KMS-11 (cell line): Measurements from ENCODE around the gene PRRC2B.
"Not testable (repeated sequence)": the region's sequence is repeated elsewhere in the genome, so short reads cannot be mapped to it uniquely, and the experiment has no call there.

Source experiments
- H2AFZ ChIP-seq: fragments of 200-600 bp; sonication (generic); 2 replicates; pipeline ENCODE4 v1.6.1; 2016; ENCODE audit warnings: antibody characterized with exemption, mixed run types, low read depth
- H3K27ac ChIP-seq: fragments of 200-600 bp; sonication (generic); 2 replicates; pipeline ENCODE4 v1.6.1; 2016; ENCODE audit warnings: mild to moderate bottlenecking, mixed run types
- H3K27me3 ChIP-seq: fragments of 200-600 bp; sonication (generic); 2 replicates; pipeline ENCODE4 v1.6.1; 2017; ENCODE audit warnings: mild to moderate bottlenecking, low read depth, mixed run types, moderate library complexity; ENCODE audit not compliant: insufficient read depth
- H3K36me3 ChIP-seq: fragments of 200-600 bp; sonication (generic); 2 replicates; pipeline ENCODE4 v1.6.1; 2017; ENCODE audit warnings: mild to moderate bottlenecking, mixed run types; ENCODE audit not compliant: insufficient read depth
- H3K4me1 ChIP-seq: fragments of 200-600 bp; sonication (generic); 2 replicates; pipeline ENCODE4 v1.6.1; 2016; ENCODE audit warnings: mild to moderate bottlenecking, low read depth, mixed run types; ENCODE audit not compliant: poor library complexity, severe bottlenecking
- H3K4me2 ChIP-seq: fragments of 200-600 bp; sonication (generic); 2 replicates; pipeline ENCODE4 v1.7.0; 2016; ENCODE audit warnings: mild to moderate bottlenecking, mixed run types
- H3K4me3 ChIP-seq: fragments of 200-600 bp; sonication (generic); IDR thresholded peaks from 2 replicates; pipeline ENCODE4 v1.6.1; 2017; ENCODE audit warnings: low read depth, low read length, mixed read lengths; ENCODE audit not compliant: insufficient read depth
- H3K79me2 ChIP-seq: fragments of 200-600 bp; sonication (generic); 2 replicates; pipeline ENCODE4 v1.6.1; 2016; ENCODE audit warnings: low read depth, mixed run types; ENCODE audit not compliant: insufficient read depth
- H3K9ac ChIP-seq: fragments of 200-600 bp; sonication (generic); 2 replicates; pipeline ENCODE4 v1.6.1; 2016; ENCODE audit warnings: mild to moderate bottlenecking, mixed run types
- H4K20me1 ChIP-seq: fragments of 200-600 bp; sonication (generic); 2 replicates; pipeline ENCODE4 v1.6.1; 2016; ENCODE audit warnings: mild to moderate bottlenecking, mixed run types; ENCODE audit not compliant: insufficient read depth
- TF ChIP-seq, protein P1 (sequence below): fragments of 200-600 bp; sonication (generic); conservative IDR thresholded peaks from 2 replicates; pipeline ENCODE4 v1.6.1; 2017; ENCODE audit warnings: low read depth, mild to moderate bottlenecking, antibody characterized with exemption, low read length, moderate library complexity, mixed read lengths

PRRC2B gene

DNA sequence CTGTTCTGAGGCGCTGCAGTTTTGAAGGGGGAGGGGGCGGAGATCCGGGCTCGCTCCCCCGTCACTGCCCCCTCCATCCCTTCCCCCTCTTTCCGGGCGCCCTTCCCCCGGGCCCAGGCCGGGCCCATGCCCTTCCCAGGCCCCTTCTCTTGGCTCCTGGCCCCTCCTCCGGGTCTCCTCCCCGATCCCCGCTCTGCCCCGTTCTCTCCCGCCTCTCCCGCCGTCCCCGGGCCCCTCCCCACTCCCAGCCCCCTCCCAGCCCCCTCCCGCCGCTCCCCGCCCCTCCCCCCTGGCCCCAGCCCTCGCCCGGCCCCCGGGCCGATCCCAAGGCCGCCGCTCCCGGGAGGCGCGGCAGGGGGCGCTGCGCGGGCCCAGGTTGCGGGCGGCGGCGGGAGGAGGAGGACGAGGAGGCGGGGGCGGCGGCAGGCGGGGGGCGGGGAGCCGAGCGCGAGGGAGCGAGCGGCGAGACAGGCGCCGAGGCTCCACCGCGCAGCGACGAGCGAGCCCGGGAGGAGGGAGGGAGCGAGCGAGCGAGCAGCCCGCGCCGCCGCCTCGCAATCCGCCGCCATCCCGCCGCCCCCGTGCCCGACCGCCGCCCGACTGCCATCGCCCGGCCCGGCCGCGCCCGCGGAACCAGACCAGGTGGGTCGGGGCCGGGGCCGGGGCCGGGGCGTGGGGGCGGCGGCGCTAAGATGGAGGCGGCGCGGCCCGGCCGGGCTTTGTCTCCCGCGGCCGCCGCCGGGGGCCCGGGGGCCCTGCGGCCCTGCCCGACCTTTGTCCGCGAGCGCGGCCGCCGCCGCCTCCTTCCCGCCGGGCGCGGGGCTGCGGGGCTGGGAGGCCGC, at the start of gene PRRC2B:
Gene PRRC2B, plus strand, starts transcription at position 465 of the 842 bp plus-strand sequence. CDS start 36,059 bp downstream, outside the sequence.
- Histone ChIP-seq H3K4me2 (peak within 1 kb of the TSS; percentile 91), H3K36me3 (no peaks in the 10 kb centered on the region), H3K27me3 (no peaks in the 10 kb centered on the region), H4K20me1 (peaks cover 37% of the 10 kb centered on the region), H3K79me2 (peaks cover 44% of the 10 kb centered on the region), H3K4me1 (peaks cover 48% of the 10 kb centered on the region), H3K4me3 (no peak within 1 kb of the TSS), H3K9ac (peak within 1 kb of the TSS; percentile 96), H2AFZ (peak within 1 kb of the TSS; percentile 59), H3K27ac (peak within 1 kb of the TSS; percentile 92)
- TF ChIP-seq, protein P1, sequence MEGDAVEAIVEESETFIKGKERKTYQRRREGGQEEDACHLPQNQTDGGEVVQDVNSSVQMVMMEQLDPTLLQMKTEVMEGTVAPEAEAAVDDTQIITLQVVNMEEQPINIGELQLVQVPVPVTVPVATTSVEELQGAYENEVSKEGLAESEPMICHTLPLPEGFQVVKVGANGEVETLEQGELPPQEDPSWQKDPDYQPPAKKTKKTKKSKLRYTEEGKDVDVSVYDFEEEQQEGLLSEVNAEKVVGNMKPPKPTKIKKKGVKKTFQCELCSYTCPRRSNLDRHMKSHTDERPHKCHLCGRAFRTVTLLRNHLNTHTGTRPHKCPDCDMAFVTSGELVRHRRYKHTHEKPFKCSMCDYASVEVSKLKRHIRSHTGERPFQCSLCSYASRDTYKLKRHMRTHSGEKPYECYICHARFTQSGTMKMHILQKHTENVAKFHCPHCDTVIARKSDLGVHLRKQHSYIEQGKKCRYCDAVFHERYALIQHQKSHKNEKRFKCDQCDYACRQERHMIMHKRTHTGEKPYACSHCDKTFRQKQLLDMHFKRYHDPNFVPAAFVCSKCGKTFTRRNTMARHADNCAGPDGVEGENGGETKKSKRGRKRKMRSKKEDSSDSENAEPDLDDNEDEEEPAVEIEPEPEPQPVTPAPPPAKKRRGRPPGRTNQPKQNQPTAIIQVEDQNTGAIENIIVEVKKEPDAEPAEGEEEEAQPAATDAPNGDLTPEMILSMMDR: no peak

DNA sequence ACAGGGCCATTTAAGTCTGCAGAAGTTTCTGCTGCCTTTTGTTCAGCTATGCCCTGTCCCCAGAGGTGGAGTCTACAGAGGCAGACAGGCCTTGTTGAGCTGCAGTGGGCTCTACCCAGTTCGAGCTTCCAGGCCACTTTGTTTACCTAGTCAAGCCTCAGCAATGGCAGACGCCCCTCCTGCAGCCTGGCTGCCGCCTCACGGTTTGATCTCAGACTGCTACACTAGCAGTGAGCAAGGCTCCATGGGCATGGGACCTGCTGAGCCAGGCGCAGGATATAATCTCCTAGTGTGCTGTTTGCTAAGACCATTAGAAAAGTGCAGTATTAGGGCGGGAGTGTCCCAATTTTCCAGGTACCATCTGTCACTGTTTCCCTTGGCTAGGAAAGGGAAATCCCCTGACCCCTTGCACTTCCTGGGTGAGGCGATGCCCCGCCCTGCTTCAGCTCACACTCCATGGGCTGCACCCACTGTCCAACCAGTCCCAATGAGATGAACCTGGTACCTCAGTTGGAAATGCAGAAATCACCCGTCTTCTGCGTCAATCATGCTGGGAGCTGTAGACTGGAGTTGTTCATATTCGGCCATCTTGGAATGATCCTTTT, 48.9 kb upstream of the PRRC2B start:
- not testable (repeated sequence) for H3K27ac ChIP-seq, H3K36me3 ChIP-seq, H3K4me3 ChIP-seq, H3K79me2 ChIP-seq, H3K9ac ChIP-seq, H4K20me1 ChIP-seq, H3K4me1 ChIP-seq, H3K4me2 ChIP-seq, H3K27me3 ChIP-seq, H2AFZ ChIP-seq

GRCh38 chr9:131346559-131346958, 47.3 kb upstream of the PRRC2B start:
- Histone ChIP-seq H3K27me3 (no peaks in the 10 kb centered on the region), H3K27ac (no peak overlapping the region), H3K4me3 (no peak overlapping the region), H2AFZ (no peak overlapping the region), H3K4me2 (no peak overlapping the region), H3K9ac (no peak overlapping the region), H3K4me1 (peaks cover 10% of the 10 kb centered on the region), H4K20me1 (no peaks in the 10 kb centered on the region), H3K36me3 (no peaks in the 10 kb centered on the region), H3K79me2 (no peaks in the 10 kb centered on the region)
- TF ChIP-seq, protein P1: no peak

DNA sequence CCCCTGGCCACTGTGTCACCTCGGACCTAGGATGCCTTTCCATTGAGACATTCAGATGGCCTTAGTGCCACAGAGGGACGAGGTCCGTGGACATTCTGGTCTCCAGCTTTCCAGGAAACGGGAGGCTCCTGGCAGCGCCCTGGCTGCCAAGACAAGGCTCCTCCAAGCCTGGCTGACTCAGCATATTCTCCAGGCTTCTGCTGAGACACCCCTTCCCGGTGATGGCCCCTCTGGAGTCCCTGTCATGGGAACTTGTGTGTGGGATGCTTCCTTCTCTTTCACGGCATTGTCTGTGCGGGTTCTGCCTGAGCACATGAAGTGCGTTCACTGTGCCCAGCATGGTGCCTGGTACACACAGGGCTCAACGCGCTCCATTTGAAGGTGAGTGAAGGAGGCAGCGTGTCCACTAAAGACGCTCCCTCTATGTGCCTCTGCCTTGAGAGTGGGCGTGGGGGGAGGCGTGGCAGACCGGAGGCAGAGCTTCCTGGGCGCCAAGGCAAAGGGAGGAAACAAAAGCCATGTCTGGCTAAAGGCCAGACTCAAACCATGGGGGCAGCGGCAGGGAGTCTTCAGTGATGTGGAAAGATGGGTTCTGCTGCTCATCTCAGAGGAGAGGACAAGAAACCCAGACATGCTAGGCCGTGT, 46.4 kb upstream of the PRRC2B start:
- H3K27me3 ChIP-seq: no peaks in the 10 kb centered on the region
- H4K20me1 ChIP-seq: no peaks in the 10 kb centered on the region
- H2AFZ ChIP-seq: no peak overlapping the region
- no peaks in the 10 kb centered on the region for H3K36me3 ChIP-seq
- no peak overlapping the region for H3K27ac ChIP-seq
- H3K9ac ChIP-seq: no peak overlapping the region
- H3K79me2 ChIP-seq: no peaks in the 10 kb centered on the region
- TF ChIP-seq, protein P1: no peak
- no peak overlapping the region for H3K4me3 ChIP-seq
- no peak overlapping the region for H3K4me2 ChIP-seq
- peaks cover 10% of the 10 kb centered on the region for H3K4me1 ChIP-seq
